Medulla oblongata (tissue), 1 donor: ENCODE results near the gene MAPKAPK2.
"Not testable (repeated sequence)": the region's sequence is repeated elsewhere in the genome, so short reads cannot be mapped to it uniquely, and the experiment has no call there.

ENCODE experiments used
- DNase-seq: peaks from one replicate; pipeline ENCODE4 v3.0.0-alpha.2; 2015; ENCODE audit errors: extremely low spot score

MAPKAPK2 gene

DNA sequence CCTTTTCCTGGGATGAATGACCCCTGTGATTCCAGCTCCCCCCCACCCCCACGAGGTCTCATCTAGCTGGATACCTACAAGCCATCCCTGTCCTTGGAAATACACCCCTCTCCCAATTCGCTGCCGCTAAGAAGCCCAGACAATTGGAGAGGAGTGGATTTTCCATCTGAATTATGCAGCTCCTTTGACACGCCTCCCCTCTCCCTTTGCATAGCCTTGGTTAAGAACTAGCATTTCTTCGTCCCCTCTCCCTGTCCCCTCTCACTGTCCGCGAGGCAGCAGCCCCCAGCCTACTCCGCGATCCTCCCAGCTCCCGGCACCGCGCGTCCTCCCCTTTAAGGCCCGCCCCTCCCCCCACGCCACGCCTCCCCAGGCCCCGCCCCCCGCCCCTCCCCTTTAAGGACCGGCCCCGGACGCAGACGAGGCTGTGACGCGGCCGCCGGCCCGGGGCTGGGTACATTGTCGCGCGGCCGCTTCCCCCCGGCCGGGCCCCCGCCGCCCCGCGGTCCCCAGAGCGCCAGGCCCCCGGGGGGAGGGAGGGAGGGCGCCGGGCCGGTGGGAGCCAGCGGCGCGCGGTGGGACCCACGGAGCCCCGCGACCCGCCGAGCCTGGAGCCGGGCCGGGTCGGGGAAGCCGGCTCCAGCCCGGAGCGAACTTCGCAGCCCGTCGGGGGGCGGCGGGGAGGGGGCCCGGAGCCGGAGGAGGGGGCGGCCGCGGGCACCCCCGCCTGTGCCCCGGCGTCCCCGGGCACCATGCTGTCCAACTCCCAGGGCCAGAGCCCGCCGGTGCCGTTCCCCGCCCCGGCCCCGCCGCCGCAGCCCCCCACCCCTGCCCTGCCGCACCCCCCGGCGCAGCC, at the start of gene MAPKAPK2:
Gene MAPKAPK2, plus strand, starts transcription at position 428 of the 856 bp plus-strand sequence. Its CDS starts 325 bp downstream, at position 753.
- peak; percentile 84 for DNase-seq

DNA sequence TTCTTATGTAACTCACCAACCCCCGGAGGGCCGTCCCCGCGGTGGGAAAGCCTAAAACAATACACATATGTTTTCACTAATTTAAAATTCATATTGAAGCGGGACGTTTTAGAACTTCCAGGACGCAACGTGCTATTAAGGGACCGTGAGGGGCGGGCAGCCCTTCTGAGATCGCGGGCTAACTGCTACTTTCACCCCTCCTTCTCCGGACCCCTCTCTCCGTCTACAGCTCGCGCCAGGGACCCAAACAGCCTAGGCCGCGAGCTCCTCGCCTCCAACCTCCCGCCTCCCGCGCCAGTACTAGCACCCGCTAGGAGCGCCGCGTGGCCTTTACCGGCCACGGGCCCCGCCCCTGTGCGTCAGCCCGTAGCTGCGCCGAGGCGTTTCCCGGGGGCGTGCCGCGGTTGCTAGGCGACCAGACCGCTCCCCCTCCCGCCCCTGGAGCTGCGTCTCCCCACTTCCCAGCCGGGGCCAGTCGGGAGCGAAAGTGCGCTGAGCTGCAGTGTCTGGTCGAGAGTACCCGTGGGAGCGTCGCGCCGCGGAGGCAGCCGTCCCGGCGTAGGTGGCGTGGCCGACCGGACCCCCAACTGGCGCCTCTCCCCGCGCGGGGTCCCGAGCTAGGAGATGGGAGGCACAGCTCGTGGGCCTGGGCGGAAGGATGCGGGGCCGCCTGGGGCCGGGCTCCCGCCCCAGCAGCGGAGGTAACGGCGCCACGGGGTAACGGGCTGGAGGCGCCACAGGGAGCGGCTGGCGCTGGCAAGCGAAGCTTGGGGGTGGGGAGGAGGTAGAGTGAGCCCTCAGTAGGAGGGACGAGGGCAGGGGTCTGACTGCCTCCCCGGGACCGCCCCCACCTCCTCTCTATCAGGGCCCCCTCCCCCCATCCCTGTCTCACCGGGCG, 49.4 kb upstream of the MAPKAPK2 start, which contains the start of gene DYRK3:
Gene DYRK3, plus strand, starts transcription at position 457 of the 898 bp plus-strand sequence. Its CDS starts 168 bp downstream, at position 625.
- DNase-seq: peak; percentile 94

DNA sequence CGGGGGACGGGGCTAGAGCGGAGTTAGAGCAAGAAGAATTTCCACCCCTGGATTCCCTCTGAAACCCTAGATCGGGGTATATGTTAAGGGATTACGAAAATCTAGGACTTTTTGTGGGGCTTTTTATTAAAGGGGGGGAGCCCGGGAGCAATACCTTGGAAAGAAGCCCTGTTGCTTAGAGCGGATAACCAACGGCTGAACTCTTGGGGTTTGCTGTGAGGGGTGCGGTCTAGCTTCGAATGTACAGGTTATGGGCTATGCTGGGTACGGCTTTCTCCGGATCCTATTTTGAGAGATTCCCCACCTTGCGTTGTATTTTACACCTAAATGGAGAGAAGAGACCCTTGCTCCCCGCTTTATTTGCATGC, 48.7 kb upstream of the MAPKAPK2 start:
- DNase-seq: no peak

DNA sequence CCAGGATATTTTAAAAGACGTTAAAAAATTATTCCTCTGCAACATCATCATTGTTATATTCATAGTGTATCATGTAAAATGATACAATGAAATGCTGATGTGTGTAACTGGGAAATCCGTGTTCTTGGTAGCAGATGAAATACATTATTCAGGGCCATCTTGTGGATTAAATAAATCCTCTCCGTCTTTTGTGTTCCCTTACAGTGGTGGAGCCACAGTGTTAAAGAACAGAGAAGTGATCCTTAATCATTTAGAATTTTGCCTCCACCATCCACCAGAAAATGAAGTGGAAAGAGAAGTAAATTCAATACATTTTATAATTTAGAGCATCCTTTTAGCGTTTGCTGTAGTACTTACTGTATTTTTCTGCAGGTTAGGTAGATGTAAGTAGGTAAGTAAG, 48.0 kb upstream of the MAPKAPK2 start:
- DNase-seq: no peak

DNA sequence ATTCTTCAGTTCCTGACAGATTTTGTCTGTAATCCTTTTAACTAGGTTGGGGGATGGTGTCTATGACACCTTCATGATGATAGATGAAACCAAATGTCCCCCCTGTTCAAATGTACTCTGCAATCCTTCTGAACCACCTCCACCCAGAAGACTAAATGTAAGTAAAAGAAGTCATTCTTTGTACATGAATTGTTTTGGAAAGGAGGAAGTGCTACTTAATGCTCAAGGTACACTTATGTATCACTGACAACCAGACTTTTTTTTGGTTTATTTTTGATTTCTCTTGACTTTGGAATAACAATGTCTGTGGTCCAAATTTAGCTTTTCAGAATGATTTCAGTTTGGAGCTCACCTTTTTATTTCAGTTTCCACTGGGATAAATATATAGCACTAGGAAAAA, 47.1 kb upstream of the MAPKAPK2 start:
- no peak for DNase-seq

DNA sequence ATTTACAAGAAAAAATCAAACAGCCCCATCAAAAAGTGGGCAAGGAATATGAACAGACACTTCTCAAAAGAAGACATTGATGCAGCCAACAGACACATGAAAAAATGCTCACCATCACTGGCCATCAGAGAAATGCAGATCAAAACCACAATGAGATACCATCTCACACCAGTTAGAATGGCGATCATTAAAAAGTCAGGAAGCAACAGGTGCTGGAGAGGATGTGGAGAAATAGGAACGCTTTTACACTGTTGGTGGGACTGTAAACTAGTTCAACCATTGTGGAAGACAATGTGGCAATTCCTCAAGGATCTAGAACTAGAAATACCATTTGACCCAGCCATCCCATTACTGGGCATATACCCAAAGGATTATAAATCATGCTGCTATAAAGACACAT, 42.6 kb upstream of the MAPKAPK2 start:
- not testable (repeated sequence) for DNase-seq

DNA sequence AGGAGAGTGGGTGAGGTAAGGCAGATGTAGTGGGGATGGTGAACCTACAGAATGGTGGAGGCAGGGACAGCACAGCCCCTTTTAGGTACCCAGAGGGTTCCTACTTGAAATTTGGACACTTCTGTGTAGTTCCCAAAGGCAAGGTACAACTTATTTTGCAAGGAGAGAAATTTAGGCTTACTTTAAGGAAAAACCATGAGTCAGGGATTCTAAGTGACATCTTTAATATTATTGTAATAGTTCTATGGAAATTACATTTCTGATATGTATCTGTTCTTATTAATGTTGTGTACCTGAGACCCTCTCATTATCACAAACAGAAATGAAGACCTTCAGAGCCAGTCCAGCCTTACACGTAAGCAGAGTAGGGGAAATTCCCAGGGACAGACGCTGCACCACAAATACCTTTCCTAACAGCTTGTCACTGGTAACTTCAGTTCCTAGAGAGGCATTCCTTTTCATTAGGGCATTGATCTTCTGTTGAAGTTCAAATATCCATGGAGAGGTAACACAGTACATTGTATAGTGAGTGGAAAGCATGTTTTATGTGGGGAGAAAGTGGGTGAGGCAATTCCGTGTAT, 41.5 kb upstream of the MAPKAPK2 start:
- no peak for DNase-seq

DNA sequence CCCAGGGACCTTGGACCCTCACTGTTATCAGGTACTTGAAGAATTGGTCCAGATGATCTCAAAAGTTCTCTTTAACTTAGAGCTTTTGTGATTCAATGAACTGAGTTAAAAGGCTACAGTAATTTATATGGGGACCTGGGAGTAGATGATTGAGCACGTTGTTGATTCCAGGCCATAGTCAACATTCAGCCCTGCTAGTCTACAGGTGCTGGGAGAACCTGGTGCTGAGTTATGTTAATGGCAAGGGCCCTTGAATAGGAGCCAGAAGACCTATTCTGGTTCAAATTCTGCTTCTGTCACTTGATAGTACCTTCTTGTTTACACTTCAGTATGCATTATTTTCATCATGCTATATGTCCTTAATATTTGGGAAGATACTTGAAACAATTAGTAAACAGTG, 38.2 kb upstream of the MAPKAPK2 start:
- no peak for DNase-seq

DNA sequence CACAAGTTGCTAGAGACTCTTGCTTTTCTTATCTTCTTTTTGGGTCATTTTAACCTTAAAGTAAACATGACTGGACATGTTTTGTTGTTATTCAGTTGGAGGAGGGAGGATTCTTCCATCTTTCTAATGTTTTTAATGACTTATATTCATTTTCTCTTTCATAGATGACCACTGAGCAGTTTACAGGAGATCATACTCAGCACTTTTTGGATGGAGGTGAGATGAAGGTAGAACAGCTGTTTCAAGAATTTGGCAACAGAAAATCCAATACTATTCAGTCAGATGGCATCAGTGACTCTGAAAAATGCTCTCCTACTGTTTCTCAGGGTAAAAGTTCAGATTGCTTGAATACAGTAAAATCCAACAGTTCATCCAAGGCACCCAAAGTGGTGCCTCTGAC, 37.5 kb upstream of the MAPKAPK2 start:
- no peak for DNase-seq

DNA sequence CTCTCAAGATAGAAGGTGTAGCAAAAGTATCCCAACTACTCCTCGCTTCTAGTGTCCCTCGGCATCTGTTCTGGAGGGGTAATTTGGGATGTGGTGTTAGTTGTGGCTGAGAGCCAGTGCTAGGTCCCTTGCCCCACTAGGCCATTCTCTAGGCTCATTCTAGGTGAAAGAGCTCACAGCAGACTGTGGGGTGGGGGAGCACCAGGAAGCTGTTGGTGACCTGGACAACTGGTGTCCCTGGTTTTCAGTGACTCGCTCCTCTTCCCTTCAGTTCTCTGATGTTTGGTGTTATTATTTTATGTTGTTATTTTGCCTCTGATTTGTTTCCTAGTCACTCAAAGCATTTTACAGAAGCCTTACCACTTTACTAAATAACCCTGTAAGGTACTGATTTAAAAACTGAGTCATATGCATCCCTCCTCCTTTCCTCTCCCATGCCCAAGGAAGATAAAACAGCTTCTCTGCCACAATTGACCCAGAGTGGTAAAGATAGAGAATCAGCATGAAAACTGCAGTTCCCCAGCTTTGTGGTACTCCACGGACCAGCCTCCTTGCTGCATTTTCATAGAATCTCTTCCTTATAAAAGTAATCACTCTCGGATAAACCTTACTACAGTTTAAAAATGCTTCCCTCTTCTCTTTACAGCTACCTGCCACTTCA, 35.3 kb upstream of the MAPKAPK2 start:
- DNase-seq: no peak

DNA sequence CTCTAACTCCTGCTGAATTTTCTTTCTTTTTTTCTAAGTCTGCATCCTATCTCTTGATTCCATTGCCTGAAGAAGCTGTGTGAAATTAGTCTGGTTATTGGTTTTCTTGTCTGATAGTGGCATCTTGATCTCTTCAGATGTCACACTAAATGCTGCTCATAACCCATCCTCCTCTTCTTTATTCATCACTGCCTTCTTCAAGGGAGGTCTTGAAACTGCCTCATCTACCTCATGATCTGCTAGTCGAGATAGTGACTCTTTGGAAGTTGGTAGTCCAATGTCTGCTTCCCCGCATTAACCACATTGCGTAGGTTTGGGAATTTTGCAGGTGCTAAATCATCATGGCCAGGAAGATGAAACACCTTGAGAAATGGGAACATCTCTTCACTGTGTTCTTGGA, 33.7 kb upstream of the MAPKAPK2 start:
- no peak for DNase-seq

DNA sequence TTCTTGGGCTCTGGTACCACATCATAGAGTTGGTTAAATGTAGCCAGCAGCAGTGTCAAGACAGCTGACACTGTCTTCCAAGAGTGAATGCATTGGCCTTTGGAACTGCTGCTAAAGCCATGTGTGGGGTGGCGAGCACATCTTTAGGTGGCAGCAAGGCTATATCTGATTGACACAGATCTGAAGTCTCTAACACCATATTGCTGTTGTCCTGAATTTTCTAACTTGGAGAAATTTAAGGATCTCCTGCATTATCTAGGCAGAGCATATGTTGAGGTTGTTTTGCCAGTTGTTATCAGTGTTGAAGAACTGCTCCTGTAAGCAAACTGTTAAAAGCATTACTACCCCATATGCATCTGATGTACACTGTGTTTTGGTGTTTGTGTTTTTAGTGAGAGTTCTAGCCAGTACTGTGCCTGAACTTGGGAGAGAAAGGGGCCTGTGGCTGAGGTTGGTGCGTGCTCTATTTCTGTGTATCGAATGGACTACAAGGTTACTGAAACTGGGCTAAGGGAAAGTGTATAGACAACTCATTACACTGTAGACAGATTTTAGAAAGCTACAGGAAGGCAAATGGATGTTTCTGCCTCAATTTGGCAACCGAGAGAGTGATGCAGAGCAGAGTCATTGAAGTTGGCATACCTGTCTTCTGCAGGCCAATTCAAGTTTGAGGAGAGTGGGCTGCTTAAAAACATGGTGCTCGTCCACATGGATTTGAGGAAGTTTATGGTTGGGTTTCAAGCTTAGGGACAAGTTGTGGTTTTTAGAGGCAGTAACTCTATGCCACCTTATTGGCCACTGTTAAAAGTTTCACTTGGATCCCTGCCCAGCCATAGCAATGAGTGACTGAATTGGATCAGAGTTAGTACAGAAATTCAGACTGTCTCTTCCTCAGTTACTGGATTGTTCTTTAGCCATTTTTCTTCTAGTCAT, 32.5 kb upstream of the MAPKAPK2 start:
- DNase-seq: peak; percentile 25

DNA sequence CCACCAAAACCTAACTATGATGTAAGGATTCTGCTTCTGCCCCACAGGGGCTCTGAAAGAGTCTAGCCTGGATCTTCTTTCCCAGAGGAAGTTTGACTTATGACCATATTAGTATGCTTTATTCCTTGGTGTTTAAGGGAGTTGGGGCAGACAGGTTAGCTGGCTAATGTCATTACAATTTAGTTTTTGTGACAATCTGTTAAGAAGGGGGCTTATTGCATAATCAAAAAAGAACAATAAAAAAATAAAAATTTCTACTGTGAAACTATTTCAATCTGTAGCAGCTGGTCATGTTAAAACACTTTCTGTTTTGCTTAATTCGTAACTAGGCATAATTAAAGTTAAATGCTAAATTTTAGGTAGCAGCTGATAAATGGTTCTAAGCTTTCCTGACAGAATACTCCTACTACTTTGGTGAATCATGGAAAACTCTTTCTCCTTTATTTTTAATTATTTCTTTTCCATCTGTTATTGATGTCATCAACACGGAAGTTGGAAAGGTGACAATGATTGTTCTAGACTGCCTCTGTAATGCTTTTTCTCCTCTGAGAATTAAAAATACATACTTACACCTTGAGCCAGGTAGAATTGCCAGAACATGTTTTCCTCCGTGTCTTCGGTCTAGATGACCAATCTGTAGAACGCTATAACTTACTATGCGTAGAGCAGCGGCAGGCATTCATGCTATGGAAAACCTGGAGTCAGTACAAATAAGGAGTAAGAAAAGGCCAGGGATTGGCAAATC, 30.8 kb upstream of the MAPKAPK2 start:
- DNase-seq: no peak

DNA sequence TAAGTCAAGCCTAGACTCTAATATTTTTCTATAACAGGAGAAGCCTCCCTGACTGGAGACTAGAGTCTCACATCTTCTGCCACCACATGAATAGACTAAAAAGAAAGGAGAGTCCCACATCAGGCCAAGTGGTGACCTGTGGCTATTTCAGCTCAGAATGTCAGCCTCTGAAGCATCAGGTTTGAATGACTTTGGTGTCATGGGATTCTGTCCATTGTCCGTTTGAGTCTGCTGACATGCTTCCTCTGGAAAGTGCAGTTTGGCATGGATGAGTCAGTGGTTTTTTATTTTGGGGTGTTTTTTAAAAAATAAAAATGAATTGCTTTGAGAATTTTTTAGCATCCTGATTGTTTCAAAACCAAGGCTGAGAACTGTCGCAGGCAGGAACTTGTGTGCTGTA, 29.9 kb upstream of the MAPKAPK2 start:
- no peak for DNase-seq

DNA sequence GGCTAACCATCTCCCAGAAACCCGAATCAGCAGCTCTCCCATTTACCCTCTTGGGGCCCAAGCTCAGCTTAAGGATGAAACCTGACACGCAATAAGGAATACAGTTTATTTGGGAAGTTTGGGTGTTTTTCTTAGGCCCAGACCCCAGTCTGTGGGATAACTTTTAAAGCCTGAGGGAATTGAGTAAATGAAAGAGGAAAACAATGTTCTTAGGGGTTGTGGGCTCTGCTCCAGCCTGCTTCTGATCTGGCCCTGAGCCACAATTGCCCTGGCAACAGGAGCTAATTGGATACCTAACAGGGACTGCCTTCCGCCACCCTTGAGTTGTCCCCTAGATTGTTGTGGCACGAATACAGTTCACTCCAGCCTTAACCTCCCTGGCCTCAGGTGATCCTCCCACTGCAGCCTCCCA, 29.2 kb upstream of the MAPKAPK2 start:
- no peak for DNase-seq

DNA sequence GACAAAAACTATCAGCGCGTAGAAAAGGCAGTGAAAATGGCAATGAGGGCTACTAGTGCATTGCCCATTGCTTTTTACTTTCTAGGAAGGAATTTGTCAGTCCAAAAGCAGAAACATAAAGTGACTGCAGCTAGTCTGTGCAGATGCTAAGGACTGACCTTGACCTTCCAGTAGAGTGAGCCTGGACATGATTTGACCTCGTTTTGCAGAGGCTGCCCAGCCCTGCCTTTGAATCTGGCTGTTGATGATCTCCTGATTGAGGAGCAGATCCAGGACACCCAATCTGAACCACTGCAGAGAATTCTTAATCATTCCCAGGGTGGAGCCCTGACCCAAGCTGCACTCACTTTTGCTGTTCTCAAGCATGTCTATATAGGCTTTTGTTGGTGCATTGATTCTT, 27.8 kb upstream of the MAPKAPK2 start:
- DNase-seq: no peak

DNA sequence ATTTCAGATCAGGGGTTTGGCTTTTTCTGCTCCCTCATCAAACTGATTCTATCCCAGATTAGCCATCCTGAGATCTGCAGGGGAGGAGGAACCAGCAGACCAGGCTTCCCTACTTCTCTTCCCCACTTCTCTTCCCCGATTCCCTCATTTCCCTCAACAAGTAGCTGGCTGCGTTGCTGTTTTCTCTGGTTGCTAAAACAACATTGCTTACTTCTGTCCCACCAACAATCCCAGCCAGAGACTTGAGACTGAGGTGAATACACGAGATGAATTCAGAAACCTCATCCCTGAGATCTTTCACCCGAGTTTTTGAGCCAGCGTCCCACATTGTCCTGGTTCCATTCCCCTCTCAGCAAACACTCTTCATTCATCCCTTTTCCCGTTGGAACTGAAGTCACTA, 27.0 kb upstream of the MAPKAPK2 start:
- DNase-seq: no peak

DNA sequence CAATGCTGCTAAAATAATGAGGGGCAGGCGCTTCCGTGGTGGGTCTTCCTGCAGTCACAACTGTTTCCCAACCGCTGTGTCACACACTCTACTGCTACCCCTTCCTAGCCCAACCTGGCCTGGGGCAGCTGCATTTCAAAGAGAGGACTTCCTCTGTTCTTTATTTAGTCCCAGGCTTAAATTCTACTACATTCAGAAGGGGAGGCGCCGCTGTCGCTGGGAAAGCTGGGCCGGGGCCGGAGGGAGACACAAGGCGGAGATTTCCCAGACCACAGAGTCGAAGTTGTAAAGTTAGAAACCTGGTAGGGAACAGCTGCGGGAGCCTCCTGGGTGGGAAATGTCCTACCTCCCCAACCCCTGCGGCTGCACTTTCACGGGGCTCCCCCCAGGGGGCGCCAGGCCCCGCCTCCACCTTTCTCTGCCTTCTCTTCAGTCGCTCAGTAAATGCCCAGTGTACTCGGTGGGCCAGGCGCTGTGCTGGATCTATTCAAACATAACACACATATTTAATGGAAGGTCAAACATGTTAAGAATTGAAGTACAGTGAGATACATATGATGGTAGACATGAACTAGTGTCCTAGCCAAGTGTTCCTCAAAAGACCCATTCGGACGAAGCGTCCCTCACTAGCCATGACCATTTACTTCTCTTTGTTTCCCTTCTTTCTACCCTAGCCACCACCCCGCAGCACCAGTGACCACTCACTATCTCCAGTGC, 26.3 kb upstream of the MAPKAPK2 start:
- DNase-seq: peak; percentile 32

DNA sequence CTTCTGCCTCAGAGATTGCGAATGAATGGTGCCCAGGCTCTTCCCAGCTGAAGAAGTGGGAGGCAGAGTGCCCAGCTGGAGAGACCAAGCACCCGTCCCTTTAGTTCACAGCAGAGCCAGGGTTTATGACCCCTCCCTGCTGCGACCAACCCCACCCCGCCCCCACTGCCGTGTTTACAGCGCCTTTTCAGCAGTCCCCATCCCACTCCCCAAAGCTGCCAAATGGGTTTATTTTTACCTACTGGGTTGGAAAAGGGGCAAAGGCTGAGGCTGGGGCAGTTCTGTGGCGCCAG, 25.8 kb upstream of the MAPKAPK2 start:
- DNase-seq: no peak
